ENCODE data around the gene GSE1.

GSE1 gene

DNA sequence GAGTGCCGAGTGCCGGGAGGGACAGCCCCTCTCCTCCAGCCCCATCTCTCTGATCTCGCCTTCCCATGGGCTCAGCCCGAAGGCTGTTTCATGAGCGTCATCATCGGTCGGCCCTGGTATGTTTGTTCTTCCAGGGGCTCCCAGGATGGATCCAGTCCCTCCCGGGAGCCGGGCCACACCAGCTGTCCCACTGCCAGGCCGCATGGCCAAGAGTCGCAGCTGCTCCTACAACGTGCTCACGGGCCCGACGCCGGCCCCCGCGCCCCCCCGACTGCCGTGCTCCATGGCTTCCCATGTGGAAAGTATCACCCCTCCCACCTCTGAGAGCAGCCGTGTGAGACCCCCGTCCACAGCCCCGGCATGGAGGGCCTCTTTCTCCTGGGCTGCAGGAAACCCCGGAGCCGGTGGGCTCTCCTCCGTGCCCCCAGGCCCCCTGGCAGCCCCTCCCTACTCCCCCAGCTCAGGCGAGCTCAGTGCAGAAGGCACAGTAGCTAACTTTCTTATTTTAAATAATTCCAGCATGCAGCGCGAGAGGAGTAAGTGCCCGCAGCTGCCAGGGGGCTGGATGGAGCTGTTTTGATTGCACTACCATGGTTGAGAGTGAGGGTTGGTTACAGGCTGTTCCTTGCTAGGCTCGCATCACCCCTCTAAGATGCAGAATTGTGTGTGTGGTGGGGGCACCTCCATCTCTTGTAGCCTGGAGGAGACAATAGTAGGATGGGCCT is 26.6 kb upstream of the GSE1 start:
- Histone ChIP-seq H3K9me3 (ENCODE audit: severe bottlenecking) (no peaks in the 10 kb centered on the region), H3K36me3 (ENCODE audit: low read depth) (no peaks in the 10 kb centered on the region), H3K27me3 (ENCODE audit: insufficient read depth, poor library complexity, severe bottlenecking) (no peaks in the 10 kb centered on the region), H3K27ac (ENCODE audit: poor library complexity, severe bottlenecking) (no peak overlapping the region), H3K4me1 (ENCODE audit: insufficient read depth, poor library complexity, severe bottlenecking) (no peaks in the 10 kb centered on the region), H3K4me3 (ENCODE audit: severe bottlenecking) (no peak overlapping the region)
- ATAC-seq (ENCODE audit: low read depth) (no peak), DNase-seq (ENCODE audit: low spot score) (no peak)
- TF ChIP-seq CTCF (IDR thresholded peaks at IDR 0.05; ENCODE audit: poor library complexity, severe bottlenecking) = no peak

- Histone ChIP-seq H3K9me3 (ENCODE audit: severe bottlenecking) (no peaks in the 10 kb centered on the region), H3K4me3 (ENCODE audit: severe bottlenecking) (no peak overlapping the region), H3K36me3 (ENCODE audit: low read depth) (no peaks in the 10 kb centered on the region), H3K27ac (ENCODE audit: poor library complexity, severe bottlenecking) (no peak overlapping the region), H3K4me1 (ENCODE audit: insufficient read depth, poor library complexity, severe bottlenecking) (no peaks in the 10 kb centered on the region), H3K27me3 (ENCODE audit: insufficient read depth, poor library complexity, severe bottlenecking) (no peaks in the 10 kb centered on the region)
- DNase-seq (ENCODE audit: low spot score) (no peak), ATAC-seq (ENCODE audit: low read depth) (no peak)
- TF ChIP-seq CTCF (IDR thresholded peaks at IDR 0.05; ENCODE audit: poor library complexity, severe bottlenecking) = no peak
Observed at GRCh38 chr16:85587762-85588556, 25.2 kb upstream of the GSE1 start.

DNA sequence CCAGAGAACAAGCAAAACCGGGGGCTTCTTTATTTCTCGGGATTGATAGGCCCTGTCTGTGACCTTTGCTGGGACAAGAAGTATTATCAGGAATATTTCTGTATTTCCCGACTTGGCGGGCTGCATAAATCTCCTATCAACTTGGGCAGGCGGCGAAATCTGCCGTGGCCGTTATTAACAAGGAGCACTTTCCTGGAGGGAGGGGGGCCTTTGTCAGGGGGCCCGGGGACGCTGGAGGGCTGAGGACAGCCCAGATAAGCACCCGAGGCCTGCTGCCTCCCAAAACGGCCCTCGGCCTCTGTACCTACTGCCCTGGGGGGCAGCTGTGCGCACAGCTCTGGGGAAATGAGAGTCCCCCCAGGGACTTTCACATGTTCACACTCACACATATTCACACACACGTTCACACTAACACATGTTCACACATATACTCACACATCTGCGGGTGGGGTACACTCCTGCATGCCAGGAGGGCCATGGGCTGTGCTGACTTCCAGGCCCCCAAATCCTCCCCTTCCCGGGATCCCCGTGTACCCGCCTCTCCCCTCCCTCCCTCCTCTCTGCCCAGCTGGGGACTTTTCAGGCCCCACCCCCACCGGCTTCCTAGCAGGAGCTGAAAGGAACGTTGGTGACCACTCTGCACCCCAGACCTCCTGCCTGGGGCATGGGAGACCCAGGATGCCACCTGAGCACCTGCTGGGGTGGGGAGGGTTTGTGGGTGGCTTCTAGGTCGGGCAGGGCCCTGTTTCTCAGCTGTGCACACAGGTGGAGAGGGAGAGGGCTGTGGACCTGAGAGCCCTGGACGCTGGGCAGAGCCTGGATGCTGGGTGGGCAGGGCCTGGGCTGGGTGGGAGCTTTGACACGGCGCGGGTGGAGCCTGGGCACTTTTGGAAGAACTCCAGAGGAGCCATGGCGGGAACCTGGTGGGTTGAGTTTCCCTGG is 24.3 kb upstream of the GSE1 start:
- H3K9me3 ChIP-seq (ENCODE audit: severe bottlenecking) = no peaks in the 10 kb centered on the region
- no peaks in the 10 kb centered on the region for H3K27me3 ChIP-seq (ENCODE audit: insufficient read depth, poor library complexity, severe bottlenecking)
- DNase-seq (ENCODE audit: low spot score) = no peak
- no peak overlapping the region for H3K4me3 ChIP-seq (ENCODE audit: severe bottlenecking)
- no peak for ATAC-seq (ENCODE audit: low read depth)
- no peaks in the 10 kb centered on the region for H3K4me1 ChIP-seq (ENCODE audit: insufficient read depth, poor library complexity, severe bottlenecking)
- no peak for TF ChIP-seq CTCF (IDR thresholded peaks at IDR 0.05; ENCODE audit: poor library complexity, severe bottlenecking)
- H3K36me3 ChIP-seq (ENCODE audit: low read depth) = no peaks in the 10 kb centered on the region
- no peak overlapping the region for H3K27ac ChIP-seq (ENCODE audit: poor library complexity, severe bottlenecking)

DNA sequence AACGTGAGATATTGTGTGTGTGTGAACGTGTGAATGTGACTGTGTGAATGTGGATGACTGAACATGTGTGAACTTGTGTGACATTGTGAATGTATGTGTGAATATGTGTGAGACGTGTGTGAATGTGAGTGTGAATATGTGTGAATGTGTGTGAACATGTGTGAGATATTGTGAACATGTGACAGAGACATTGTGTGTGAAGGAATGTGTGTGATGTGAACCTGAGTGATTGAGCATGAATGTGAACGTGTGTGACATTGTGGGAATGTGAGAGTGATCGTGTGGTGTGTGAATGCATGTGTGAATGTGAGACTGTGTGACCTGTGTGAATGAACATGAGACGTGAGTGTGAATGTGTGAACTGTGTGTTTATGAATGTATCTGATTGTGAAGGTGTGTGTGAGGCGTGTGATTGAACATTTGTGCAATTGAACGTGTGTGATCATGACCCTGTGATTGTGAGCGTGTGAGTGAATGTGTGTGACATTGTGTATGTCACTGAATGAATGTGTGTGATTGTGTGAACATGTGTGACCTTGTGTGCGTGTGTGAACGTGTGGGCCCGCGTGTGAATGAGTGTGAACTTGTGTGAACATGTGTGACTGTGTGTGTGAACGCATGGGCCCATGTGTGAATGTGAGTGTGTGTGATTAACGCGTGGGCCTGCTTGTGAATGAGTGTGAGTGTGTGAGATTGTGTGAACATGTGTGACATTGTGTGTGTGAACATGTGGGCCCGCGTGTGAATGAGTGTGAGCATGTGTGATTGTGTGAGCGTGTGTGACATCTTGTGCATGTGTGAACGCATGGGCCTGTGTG is 23.2 kb upstream of the GSE1 start:
- no peak overlapping the region for H3K27ac ChIP-seq (ENCODE audit: poor library complexity, severe bottlenecking)

More for the DNA sequence above, 23.2 kb upstream of the GSE1 start:
- H3K4me1 ChIP-seq (ENCODE audit: insufficient read depth, poor library complexity, severe bottlenecking) = no peaks in the 10 kb centered on the region
- ATAC-seq (ENCODE audit: low read depth) = no peak
- DNase-seq (ENCODE audit: low spot score) = no peak
- no peak for TF ChIP-seq CTCF (IDR thresholded peaks at IDR 0.05; ENCODE audit: poor library complexity, severe bottlenecking)
- no peaks in the 10 kb centered on the region for H3K27me3 ChIP-seq (ENCODE audit: insufficient read depth, poor library complexity, severe bottlenecking)
- no peaks in the 10 kb centered on the region for H3K36me3 ChIP-seq (ENCODE audit: low read depth)
- no peaks in the 10 kb centered on the region for H3K9me3 ChIP-seq (ENCODE audit: severe bottlenecking)
- H3K4me3 ChIP-seq (ENCODE audit: severe bottlenecking) = no peak overlapping the region

Measured in RWPE2 (cell line).